ENCODE measurements around the gene ATP5PF. TPM values are rescaled to one million over a fixed set of nuclear protein-coding genes. Genes with fewer than 3 reads are reported as not detected.

Gene ATP5PF
- total and polyA plus RNA-seq, 2 donors (not counting 3 experiments of a cell fraction or from before 2014, with no cell fraction given), result 132 to 194 TPM

- DNase-seq (ENCODE audit: low read depth, low spot score) (no peak), FAIRE-seq (no peak)
- Histone ChIP-seq H3K9me3 (replicated peaks; ENCODE audit: control insufficient read depth, insufficient read depth, low read length) (no peaks in the 10 kb centered on the region), H3K4me1 (ENCODE audit: control insufficient read depth, extremely low read depth, insufficient read depth, low read length) (no peaks in the 10 kb centered on the region), H3K27me3 (ENCODE audit: control insufficient read depth in 2 of 2, insufficient read depth in 2 of 2, low read length in 2 of 2) (no peaks in the 10 kb centered on the region), H3K9me1 (replicated peaks; ENCODE audit: control insufficient read depth, extremely low read depth, insufficient read depth, low read length) (no peaks in the 10 kb centered on the region), H3K4me3 (replicated peaks in 1 of 3; ENCODE audit: insufficient read depth in 1 of 3, low read depth in 1 of 3, low read length in 3 of 3) (no peak overlapping the region), H2AFZ (ENCODE audit: low read depth, low read length) (no peak overlapping the region), H3K4me2 (ENCODE audit: insufficient read depth, low read length) (no peak overlapping the region), H3K79me2 (ENCODE audit: control insufficient read depth, insufficient read depth, low read length) (no peaks in the 10 kb centered on the region), H4K20me1 (replicated peaks; ENCODE audit: control insufficient read depth, extremely low read depth, insufficient read depth, low read length) (no peaks in the 10 kb centered on the region), H3K9ac (replicated peaks; ENCODE audit: extremely low read depth, insufficient read depth, low read length) (no peak overlapping the region), H3K36me3 (ENCODE audit: control insufficient read depth in 2 of 2, extremely low read depth in 1 of 2, insufficient read depth in 2 of 2, low read length in 2 of 2) (no peaks in the 10 kb centered on the region), H3K27ac (ENCODE audit: insufficient read depth, low read depth, low read length) (no peak overlapping the region)
- dilution Hi-C loops (cut with MboI; ENCODE audit: extremely low pct_ligation_motif_present, low sequenced_read_pairs) (no loop called here), intact Hi-C loops (cut with micrococcal nuclease) (no loop called here)
- TF ChIP-seq MYC (IDR thresholded peaks at IDR 0.05; ENCODE audit: low read depth, low read length) (no peak), FOS (IDR thresholded peaks at IDR 0.05; ENCODE audit: borderline replicate concordance, insufficient read depth, low read length) (no peak), GATA2 (IDR thresholded peaks at IDR 0.05; ENCODE audit: insufficient read depth, insufficient read length, low read depth, low read length) (no peak), CTCF (IDR thresholded peaks at IDR 0.05; ENCODE audit: extremely low read depth in 1 of 2, insufficient read depth in 1 of 2, low read depth in 1 of 2, low read length in 2 of 2) (no peak), POLR2AphosphoS5 (IDR thresholded peaks at IDR 0.05; ENCODE audit: insufficient read depth, low read depth, low read length) (no peak), POLR2A (IDR thresholded peaks at IDR 0.05; ENCODE audit: low read depth, low read length) (no peak), EZH2 (IDR thresholded peaks at IDR 0.05; ENCODE audit: borderline replicate concordance, low read depth, low read length, severe bottlenecking) (no peak), MAX (IDR thresholded peaks at IDR 0.05; ENCODE audit: insufficient read depth, insufficient read length) (no peak), JUN (IDR thresholded peaks at IDR 0.05; ENCODE audit: borderline replicate concordance, insufficient read depth, insufficient read length, low read depth) (no peak)
- no TSS peak for BruUV-seq (replicated peaks)
- CTCF ChIA-PET, result interaction anchor here (1.0 kb wide), 1 partner anchor 16 kb away, joined by 4 read pairs; no protein-coding TSS in a partner anchor
- POLR2A ChIA-PET, result no interaction called here
Measured at GRCh38 chr21:25701529-25701928, 33.2 kb downstream of the ATP5PF start.
